CD14-positive monocyte (primary cell): ENCODE measurements around the gene FLT3LG. TPM values are rescaled to one million over a fixed set of nuclear protein-coding genes. Genes with fewer than 3 reads are reported as not detected.

ENCODE experiments used
- DNase-seq, 3 donors: peaks; one replicate each; pipeline ENCODE4 v3.0.0-alpha.2; 2011 to 2022
- H2AFZ ChIP-seq: 2 replicates; pipeline ENCODE4 v1.6.0; 2012; ENCODE audit warnings: mild to moderate bottlenecking, low read depth, low read length, inconsistent platforms; ENCODE audit not compliant: insufficient read depth, poor library complexity, severe bottlenecking
- H3K27ac ChIP-seq, 2 donors: 1 replicate in 1 of 2; 2 replicates in 1 of 2; pipeline ENCODE4 v1.5.1; 2012 to 2013; ENCODE audit warnings: low read length in 2 of 2, control low read depth in 1 of 2, inconsistent platforms in 1 of 2, low read depth in 1 of 2, mild to moderate bottlenecking in 1 of 2
- H3K27me3 ChIP-seq, 2 donors: one replicate each; pipeline versions ENCODE4 v1.6.0 to v1.6.1; 2011 to 2013; ENCODE audit warnings: low read length in 2 of 2; ENCODE audit not compliant: control insufficient read depth in 2 of 2, insufficient read depth in 2 of 2
- H3K36me3 ChIP-seq, 2 donors: replicated peaks in 1 of 2; 1 replicate in 1 of 2; 2 replicates in 1 of 2; pipeline versions ENCODE4 v1.5.1 to v1.6.1; 2012 to 2013; ENCODE audit warnings: low read length in 2 of 2, control low read depth in 1 of 2, inconsistent platforms in 1 of 2, mild to moderate bottlenecking in 1 of 2; ENCODE audit not compliant: insufficient read depth in 2 of 2, control insufficient read depth in 1 of 2
- H3K4me1 ChIP-seq, 2 donors: 1 replicate in 1 of 2; 2 replicates in 1 of 2; pipeline versions ENCODE4 v1.5.1 to v1.6.1; 2012 to 2013; ENCODE audit warnings: low read length in 2 of 2, control low read depth in 1 of 2, inconsistent platforms in 1 of 2, mild to moderate bottlenecking in 1 of 2, moderate library complexity in 1 of 2; ENCODE audit not compliant: insufficient read depth in 2 of 2, control insufficient read depth in 1 of 2
- H3K4me2 ChIP-seq: replicated peaks from 2 replicates; pipeline ENCODE3; 2012; ENCODE audit warnings: low read length, moderate library complexity, mild to moderate bottlenecking; ENCODE audit not compliant: poor library complexity, severe bottlenecking; ENCODE audit errors: extremely low read depth
- H3K4me3 ChIP-seq, 3 experiments: fragments of 200-600 bp in 1 of 3; sonication (generic) in 1 of 3; replicated peaks in 1 of 3; 1 replicate in 2 of 3; 2 replicates in 1 of 3; pipeline ENCODE4 v1.5.1; 2011 to 2013; ENCODE audit warnings: low read length in 3 of 3, mild to moderate bottlenecking in 3 of 3, control low read depth in 2 of 3, low read depth in 2 of 3, inconsistent platforms in 1 of 3, moderate library complexity in 1 of 3
- H3K79me2 ChIP-seq: 2 replicates; pipeline ENCODE4 v1.6.0; 2012; ENCODE audit warnings: mild to moderate bottlenecking, control low read depth, inconsistent platforms, low read length, moderate library complexity; ENCODE audit not compliant: insufficient read depth
- H3K9ac ChIP-seq: 2 replicates; pipeline ENCODE4 v1.6.0; 2017; ENCODE audit warnings: low read length, mild to moderate bottlenecking; ENCODE audit not compliant: insufficient read depth, poor library complexity, severe bottlenecking
- H3K9me3 ChIP-seq, 2 donors: replicated peaks in 1 of 2; 1 replicate in 1 of 2; 2 replicates in 1 of 2; pipeline versions ENCODE4 v1.5.1 to v1.6.1; 2012 to 2013; ENCODE audit warnings: low read length in 2 of 2, control low read depth in 1 of 2; ENCODE audit not compliant: control insufficient read depth in 1 of 2, insufficient read depth in 1 of 2
- H4K20me1 ChIP-seq: 2 replicates; pipeline ENCODE4 v1.6.0; 2012; ENCODE audit warnings: mild to moderate bottlenecking, low read length, control low read depth, moderate library complexity; ENCODE audit not compliant: insufficient read depth
- H3K27ac Mint-ChIP-seq, 7 donors: one replicate each; pipeline ENCODE4 v1.8.0; 2020; ENCODE audit warnings: mild to moderate bottlenecking in 7 of 7, mixed read lengths in 7 of 7, moderate library complexity in 6 of 7, inconsistent platforms in 2 of 7
- H3K27me3 Mint-ChIP-seq, 3 donors: one replicate each; pipeline ENCODE4 v1.8.0; 2021 to 2022; ENCODE audit warnings: low read depth in 3 of 3, mild to moderate bottlenecking in 3 of 3, mixed read lengths in 3 of 3, moderate library complexity in 3 of 3, inconsistent platforms in 1 of 3
- H3K36me3 Mint-ChIP-seq, 2 donors: one replicate each; pipeline ENCODE4 v1.8.0; 2020; ENCODE audit warnings: mixed read lengths in 2 of 2, inconsistent platforms in 1 of 2, mild to moderate bottlenecking in 1 of 2
- H3K4me1 Mint-ChIP-seq: one replicate; pipeline ENCODE4 v1.8.0; 2020; ENCODE audit warnings: mild to moderate bottlenecking, mixed read lengths
- H3K4me3 Mint-ChIP-seq, 2 donors: one replicate each; pipeline ENCODE4 v1.8.0; 2020; ENCODE audit warnings: mild to moderate bottlenecking in 2 of 2, mixed read lengths in 2 of 2, moderate library complexity in 1 of 2
- H3K9me3 Mint-ChIP-seq, 7 donors: one replicate each; pipeline ENCODE4 v1.8.0; 2020 to 2022; ENCODE audit warnings: mixed read lengths in 7 of 7, mild to moderate bottlenecking in 6 of 7, moderate library complexity in 6 of 7, inconsistent platforms in 2 of 7
- WGBS: methylation state at CpG from one replicate; pipeline ENCODE4 v1.1.5; 2013; ENCODE audit warnings: missing lambda C conversion rate; ENCODE audit not compliant: insufficient coverage; 5-methylcytosine and 5-hydroxymethylcytosine counted together
- intact Hi-C, 2 donors: fragments of 100-400 bp; cut with micrococcal nuclease; formaldehyde crosslinking; loops; one replicate each; pipeline versions ENCODE4 v1.15.0 to v1.15.1; 2023
- polyA plus RNA-seq, 3 donors: library from polyadenylated mRNA; depleted of rRNA in 1 of 3; unstranded in 2 of 3; stranded (reverse) in 1 of 3; fragments of 300-500 nt in 2 of 3; fragments of >200 nt in 1 of 3; fragmentation: Illumina TruSeq in 2 of 3; gene quantifications; 1 replicate in 2 of 3; 2 replicates in 1 of 3; pipeline ENCODE4 v1.2.3, GENCODE V29; 2012 to 2021
- TF ChIP-seq, protein P1 (sequence below): fragments of 200-600 bp; IDR thresholded peaks from one replicate; pipeline ENCODE4 v1.8.0; 2022; ENCODE audit warnings: antibody characterized with exemption, mild to moderate bottlenecking

Gene FLT3LG
- polyA plus RNA-seq, 3 donors: 5.0 to 13.8 (median 6.9) TPM

DNA sequence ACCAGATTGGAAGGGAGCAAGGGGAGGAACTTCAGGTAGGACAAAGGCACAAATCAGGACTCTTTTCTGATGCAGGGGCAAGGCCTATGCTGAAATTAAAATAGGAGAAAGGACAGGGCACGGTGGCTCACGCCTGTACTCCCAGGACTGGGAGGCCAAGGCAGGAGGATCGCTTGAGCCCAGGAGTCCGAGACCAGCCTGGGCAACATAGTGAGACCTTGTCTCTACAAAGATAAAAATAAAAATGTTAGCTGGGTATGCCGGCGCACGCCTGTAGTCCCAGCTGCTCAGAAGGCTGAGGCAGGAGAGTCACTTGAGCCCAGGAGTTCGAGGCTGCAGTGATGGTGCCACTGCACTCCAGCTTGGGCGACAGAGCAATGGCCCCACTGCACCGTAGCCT is 38.3 kb upstream of the FLT3LG start:
- Mint-ChIP-seq H3K27ac (no peak overlapping the region), H3K36me3 (peaks cover 7 to 14% of the 10 kb centered on the region in 2 donors), H3K9me3 (peaks cover 0 to 48% (median 29%) of the 10 kb centered on the region in 7 donors), H3K4me1 (peaks cover 20% of the 10 kb centered on the region), H3K4me3 (peak overlapping the region in 1 of 2 donors; percentile 83), H3K27me3 (peaks cover 100% of the 10 kb centered on the region in 3 donors)
- Histone ChIP-seq H4K20me1 (no peaks in the 10 kb centered on the region), H3K27ac (no peak overlapping the region), H3K9me3 (peaks cover 9 to 41% of the 10 kb centered on the region in 2 donors), H3K79me2 (no peaks in the 10 kb centered on the region), H3K9ac (no peak overlapping the region), H3K4me1 (peaks cover 5 to 6% of the 10 kb centered on the region in 2 donors), H3K36me3 (no peaks in the 10 kb centered on the region), H3K27me3 (peaks cover 71 to 100% of the 10 kb centered on the region in 2 donors), H3K4me3 (no peak overlapping the region), H2AFZ (no peak overlapping the region), H3K4me2 (no peak overlapping the region)
- DNase-seq: no peak
- TF ChIP-seq, protein P1, sequence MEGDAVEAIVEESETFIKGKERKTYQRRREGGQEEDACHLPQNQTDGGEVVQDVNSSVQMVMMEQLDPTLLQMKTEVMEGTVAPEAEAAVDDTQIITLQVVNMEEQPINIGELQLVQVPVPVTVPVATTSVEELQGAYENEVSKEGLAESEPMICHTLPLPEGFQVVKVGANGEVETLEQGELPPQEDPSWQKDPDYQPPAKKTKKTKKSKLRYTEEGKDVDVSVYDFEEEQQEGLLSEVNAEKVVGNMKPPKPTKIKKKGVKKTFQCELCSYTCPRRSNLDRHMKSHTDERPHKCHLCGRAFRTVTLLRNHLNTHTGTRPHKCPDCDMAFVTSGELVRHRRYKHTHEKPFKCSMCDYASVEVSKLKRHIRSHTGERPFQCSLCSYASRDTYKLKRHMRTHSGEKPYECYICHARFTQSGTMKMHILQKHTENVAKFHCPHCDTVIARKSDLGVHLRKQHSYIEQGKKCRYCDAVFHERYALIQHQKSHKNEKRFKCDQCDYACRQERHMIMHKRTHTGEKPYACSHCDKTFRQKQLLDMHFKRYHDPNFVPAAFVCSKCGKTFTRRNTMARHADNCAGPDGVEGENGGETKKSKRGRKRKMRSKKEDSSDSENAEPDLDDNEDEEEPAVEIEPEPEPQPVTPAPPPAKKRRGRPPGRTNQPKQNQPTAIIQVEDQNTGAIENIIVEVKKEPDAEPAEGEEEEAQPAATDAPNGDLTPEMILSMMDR: no peak
- WGBS: 91% methylated on average over 10 of the region's 10 CpGs
- intact Hi-C loops: loop anchor here in 1 of 2 donors (10.0 kb wide), 1 partner anchor 171 kb away; no protein-coding TSS in a partner anchor

DNA sequence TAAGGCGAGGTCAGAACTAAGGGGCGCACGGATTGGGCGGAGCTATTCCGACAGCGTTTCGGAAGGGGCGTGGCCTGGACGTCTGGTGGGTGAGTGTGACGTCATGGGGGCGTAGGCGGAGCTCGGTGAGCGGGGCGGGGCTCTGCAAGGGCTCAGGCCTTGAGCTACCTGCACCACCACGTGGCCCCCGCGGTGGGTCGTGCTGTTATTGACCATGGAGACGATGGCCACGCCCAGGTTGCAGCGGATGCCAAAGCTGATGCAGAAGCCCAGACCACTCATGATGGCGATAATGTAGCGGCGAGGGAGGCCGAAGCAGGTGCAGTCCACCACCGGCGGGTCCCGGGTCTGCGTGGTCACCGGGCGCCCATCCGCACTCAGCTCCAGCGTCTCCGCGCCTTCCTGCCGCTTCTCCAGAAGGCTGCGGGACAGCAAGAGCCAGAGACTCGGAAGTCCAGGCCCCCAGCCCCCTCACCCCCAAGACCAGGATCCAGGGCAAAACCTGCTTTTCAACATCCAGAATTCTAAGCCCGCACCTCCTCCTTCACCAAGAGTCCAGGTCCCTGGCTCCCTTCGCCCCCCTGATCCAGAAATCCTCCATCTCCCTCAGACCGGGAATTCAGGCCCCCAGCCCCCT is 37.5 kb upstream of the FLT3LG start:
- Histone ChIP-seq H3K4me1 (peaks cover 6 to 7% of the 10 kb centered on the region in 2 donors), H3K9ac (no peak overlapping the region), H3K36me3 (no peaks in the 10 kb centered on the region), H3K27me3 (peaks cover 77 to 98% of the 10 kb centered on the region in 2 donors), H2AFZ (no peak overlapping the region), H3K27ac (no peak overlapping the region), H4K20me1 (no peaks in the 10 kb centered on the region), H3K9me3 (peaks cover 6 to 39% of the 10 kb centered on the region in 2 donors), H3K79me2 (no peaks in the 10 kb centered on the region), H3K4me2 (no peak overlapping the region), H3K4me3 (no peak overlapping the region)
- Mint-ChIP-seq H3K36me3 (peaks cover 7 to 17% of the 10 kb centered on the region in 2 donors), H3K27ac (peak overlapping the region in 1 of 7 donors; percentile 46), H3K27me3 (peaks cover 98 to 99% (median 98%) of the 10 kb centered on the region in 3 donors), H3K9me3 (peaks cover 0 to 49% (median 31%) of the 10 kb centered on the region in 7 donors), H3K4me1 (peaks cover 25% of the 10 kb centered on the region), H3K4me3 (peak overlapping the region in 1 of 2 donors; percentile 83)
- TF ChIP-seq, protein P1: no peak
- peak in 1 of 3 donors; percentile 35 for DNase-seq
- 9% methylated on average over 41 of the region's 42 CpGs for WGBS
- intact Hi-C loops: loop anchor here in 1 of 2 donors (10.0 kb wide), 1 partner anchor 172 kb away; no protein-coding TSS in a partner anchor
